ENCODE measurements around the gene LRRC28.

DNA sequence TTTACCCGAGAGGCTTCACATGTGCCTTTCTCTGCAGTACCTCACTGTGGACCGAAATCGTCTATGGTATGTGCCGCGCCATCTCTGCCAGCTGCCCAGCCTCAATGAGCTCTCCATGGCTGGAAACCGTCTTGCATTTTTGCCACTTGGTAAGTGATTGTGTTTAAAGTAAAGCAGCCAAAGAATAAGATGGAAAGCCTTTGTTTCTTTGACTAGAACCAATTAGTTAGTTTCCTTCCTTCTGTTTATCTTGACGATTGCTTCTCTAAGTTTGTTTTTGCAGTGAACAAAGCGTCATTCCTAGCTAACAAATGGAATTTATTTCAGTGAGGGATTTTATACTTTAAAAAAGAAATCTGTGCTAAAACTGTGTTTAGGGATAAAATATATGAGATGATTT, 82.7 kb downstream of the LRRC28 start:
- TF ChIP-seq, protein P1, sequence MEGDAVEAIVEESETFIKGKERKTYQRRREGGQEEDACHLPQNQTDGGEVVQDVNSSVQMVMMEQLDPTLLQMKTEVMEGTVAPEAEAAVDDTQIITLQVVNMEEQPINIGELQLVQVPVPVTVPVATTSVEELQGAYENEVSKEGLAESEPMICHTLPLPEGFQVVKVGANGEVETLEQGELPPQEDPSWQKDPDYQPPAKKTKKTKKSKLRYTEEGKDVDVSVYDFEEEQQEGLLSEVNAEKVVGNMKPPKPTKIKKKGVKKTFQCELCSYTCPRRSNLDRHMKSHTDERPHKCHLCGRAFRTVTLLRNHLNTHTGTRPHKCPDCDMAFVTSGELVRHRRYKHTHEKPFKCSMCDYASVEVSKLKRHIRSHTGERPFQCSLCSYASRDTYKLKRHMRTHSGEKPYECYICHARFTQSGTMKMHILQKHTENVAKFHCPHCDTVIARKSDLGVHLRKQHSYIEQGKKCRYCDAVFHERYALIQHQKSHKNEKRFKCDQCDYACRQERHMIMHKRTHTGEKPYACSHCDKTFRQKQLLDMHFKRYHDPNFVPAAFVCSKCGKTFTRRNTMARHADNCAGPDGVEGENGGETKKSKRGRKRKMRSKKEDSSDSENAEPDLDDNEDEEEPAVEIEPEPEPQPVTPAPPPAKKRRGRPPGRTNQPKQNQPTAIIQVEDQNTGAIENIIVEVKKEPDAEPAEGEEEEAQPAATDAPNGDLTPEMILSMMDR (IDR thresholded peaks at IDR 0.05), result no peak
- TF ChIP-seq, protein P2, sequence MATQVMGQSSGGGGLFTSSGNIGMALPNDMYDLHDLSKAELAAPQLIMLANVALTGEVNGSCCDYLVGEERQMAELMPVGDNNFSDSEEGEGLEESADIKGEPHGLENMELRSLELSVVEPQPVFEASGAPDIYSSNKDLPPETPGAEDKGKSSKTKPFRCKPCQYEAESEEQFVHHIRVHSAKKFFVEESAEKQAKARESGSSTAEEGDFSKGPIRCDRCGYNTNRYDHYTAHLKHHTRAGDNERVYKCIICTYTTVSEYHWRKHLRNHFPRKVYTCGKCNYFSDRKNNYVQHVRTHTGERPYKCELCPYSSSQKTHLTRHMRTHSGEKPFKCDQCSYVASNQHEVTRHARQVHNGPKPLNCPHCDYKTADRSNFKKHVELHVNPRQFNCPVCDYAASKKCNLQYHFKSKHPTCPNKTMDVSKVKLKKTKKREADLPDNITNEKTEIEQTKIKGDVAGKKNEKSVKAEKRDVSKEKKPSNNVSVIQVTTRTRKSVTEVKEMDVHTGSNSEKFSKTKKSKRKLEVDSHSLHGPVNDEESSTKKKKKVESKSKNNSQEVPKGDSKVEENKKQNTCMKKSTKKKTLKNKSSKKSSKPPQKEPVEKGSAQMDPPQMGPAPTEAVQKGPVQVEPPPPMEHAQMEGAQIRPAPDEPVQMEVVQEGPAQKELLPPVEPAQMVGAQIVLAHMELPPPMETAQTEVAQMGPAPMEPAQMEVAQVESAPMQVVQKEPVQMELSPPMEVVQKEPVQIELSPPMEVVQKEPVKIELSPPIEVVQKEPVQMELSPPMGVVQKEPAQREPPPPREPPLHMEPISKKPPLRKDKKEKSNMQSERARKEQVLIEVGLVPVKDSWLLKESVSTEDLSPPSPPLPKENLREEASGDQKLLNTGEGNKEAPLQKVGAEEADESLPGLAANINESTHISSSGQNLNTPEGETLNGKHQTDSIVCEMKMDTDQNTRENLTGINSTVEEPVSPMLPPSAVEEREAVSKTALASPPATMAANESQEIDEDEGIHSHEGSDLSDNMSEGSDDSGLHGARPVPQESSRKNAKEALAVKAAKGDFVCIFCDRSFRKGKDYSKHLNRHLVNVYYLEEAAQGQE (IDR thresholded peaks at IDR 0.05; ENCODE audit: insufficient read depth in 1 of 2, low read depth in 2 of 2, low read length in 1 of 2), result no peak
- TF ChIP-seq POLR2AphosphoS5 (IDR thresholded peaks at IDR 0.05; ENCODE audit: low read depth, low read length) (no peak), TCF7L2 (IDR thresholded peaks at IDR 0.05; ENCODE audit: low read depth, low read length) (no peak), SIN3A (IDR thresholded peaks at IDR 0.05; ENCODE audit: borderline replicate concordance, insufficient read depth, low read depth, low read length) (no peak)
